C4-2B (cell line): ENCODE data around the gene PPP3R1.

Experiments
- CTCF ChIP-seq: fragments of 450-650 bp; conservative IDR thresholded peaks from 2 replicates; pipeline ENCODE4 v1.5.1; 2017; ENCODE audit warnings: mild to moderate bottlenecking
- ZFX ChIP-seq: fragments of 450-650 bp; IDR thresholded peaks from 2 replicates; pipeline ENCODE4 v1.6.1; 2017

DNA sequence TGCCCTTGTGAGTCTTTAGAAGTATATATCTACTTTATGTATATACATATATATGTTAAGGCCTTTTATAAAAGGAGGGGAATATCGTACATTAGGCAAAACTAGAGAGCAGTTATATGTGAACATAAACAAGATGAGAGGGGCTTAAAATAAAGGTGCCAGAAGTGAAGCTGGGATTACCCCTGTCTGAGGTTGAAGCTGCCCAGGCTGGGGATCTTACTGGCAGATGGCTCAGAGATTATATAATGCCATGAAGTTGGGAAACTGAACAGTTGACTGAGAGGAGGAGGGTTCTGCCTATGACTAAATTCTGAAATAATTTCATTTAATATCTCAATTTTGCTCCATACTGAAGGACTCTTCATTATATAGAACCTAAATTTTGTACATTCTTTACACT is 88.7 kb downstream of the PPP3R1 start:
- no peak for TF ChIP-seq CTCF
- no peak for TF ChIP-seq ZFX
